Stimulated activated CD8-positive, alpha-beta memory T cell treated with anti-CD3 and anti-CD28 coated beads, Interleukin-15, amount 100 ng/mL, for 24 hours (primary cell): ENCODE measurements around the gene RNU7-1.
"Not testable (repeated sequence)": the region's sequence is repeated elsewhere in the genome, so short reads cannot be mapped to it uniquely, and the experiment has no call there.

ENCODE experiments used
- DNase-seq: peaks from one replicate; pipeline ENCODE4 v3.0.0-alpha.2; 2020; ENCODE audit warnings: low read depth

RNU7-1 gene

DNA sequence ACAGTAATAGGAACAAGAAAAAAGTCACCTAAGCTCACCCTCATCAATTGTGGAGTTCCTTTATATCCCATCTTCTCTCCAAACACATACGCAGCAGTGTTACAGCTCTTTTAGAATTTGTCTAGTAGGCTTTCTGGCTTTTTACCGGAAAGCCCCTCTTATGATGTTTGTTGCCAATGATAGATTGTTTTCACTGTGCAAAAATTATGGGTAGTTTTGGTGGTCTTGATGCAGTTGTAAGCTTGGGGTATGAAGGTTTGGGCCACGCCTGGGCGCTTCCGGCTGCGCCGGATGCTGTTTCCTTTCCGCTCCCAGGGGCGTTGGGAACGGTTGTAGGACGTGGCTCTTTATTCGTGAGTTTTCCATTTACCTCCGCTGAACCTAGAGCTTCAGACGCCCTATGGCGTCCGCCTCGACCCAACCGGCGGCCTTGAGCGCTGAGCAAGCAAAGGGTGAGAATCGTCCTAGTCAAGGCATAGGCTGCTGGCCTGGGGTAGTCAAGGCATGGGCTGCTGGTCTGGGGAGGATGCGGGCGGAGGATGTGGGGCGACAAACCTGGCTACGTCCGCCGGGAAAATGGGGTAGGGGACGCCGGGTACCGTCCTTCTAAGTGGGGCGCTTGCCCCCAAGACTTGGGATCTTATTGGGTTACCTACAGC lies at the start of gene RNU7-1, which contains the start of gene C12orf57:
Gene RNU7-1, plus strand, starts transcription at position 95 of the 659 bp plus-strand sequence.
Gene C12orf57, plus strand, starts transcription at position 301 of the 659 bp plus-strand sequence. Its CDS starts 100 bp downstream, at position 401.
- DNase-seq: no peak

DNA sequence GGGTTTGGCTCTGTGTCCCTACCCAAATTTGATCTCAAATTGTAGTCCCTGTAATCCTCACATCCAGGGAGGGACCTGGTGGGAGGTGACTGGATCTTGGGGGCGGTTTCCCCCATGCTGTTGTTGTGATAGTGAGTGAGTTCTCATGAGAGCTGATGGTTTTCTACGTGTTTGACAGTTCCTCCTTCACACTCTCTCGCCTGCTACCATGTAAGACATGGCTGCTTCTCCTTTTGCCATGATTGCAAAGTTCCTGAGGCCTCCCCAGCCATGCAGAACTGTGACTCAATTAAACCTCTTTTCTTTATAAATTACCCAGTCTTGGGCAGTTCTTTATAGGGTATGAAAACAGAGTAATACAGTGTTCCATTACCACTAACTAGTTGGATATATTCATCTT lies 49.3 kb upstream of the RNU7-1 start:
- DNase-seq: no peak

DNA sequence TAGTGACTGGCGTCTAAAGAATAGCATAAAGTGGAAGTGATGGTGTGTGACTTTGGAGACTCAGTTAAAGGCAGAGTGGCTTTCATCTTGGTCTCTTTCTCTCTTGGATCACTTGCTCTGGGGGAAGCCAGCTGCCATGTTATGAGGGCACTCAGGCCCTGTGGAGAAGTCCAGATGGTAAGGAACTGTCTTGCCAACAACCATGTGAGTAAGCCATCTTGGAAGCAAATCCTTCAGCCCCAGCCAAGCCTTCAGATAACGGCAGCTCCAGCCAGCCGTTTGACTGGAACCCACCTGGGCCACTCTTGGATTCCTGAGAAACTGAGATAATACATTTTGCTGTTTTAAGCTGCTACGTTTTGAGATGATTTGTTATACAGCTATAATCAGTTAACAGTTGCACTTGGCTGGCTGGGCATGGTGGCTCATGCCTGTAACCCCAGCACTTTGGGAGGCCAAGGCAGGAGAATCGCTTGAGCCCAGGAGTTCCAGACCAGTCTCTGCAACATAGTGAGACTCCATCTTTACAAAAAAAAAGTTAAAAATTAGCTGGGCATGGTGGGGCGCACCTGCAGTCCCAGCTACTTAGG lies 46.7 kb upstream of the RNU7-1 start:
- DNase-seq: no peak

DNA sequence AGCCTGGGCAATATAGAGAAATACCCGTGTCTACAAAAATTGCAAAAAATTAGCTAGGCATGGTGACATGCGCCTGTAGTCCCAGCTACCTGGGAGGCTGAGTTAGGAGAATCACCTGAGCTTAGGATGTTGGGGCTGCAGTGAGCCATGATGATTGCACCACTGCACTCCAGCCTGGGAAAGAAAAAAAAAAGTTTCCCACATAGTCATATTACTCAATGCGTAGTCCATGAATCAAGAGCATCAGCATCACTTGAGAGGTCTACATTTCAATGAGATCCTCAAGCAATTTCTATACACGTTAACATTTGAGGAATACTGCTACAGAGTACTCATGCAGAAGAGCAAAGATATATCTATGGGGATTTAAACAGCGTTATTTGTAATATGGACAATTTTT lies 44.2 kb upstream of the RNU7-1 start:
- DNase-seq: no peak

GRCh38 chr12:6899837-6900519 lies 43.6 kb upstream of the RNU7-1 start:
- DNase-seq: no peak

- no peak for DNase-seq
These were observed 41.2 kb upstream of the RNU7-1 start for GRCh38 chr12:6902448-6902847.

DNA sequence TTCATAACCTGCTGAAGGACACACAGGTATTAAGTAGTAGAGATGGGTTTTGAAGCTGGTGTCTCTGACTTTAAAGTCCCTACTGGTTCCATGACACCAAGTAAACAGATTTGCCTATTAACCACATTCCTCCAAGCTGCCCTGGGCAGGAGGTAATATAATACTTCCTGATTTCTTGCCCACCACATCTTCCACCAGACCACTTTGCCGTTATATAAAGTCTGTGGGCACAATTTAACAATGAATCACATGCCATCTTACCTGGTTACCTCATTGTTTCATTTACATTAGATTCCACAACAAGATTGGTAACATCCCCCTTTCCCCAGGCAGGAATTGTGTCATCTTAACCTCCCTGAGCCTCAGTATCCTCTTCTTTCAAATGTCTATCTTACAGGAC lies 39.9 kb upstream of the RNU7-1 start:
- no peak for DNase-seq

DNA sequence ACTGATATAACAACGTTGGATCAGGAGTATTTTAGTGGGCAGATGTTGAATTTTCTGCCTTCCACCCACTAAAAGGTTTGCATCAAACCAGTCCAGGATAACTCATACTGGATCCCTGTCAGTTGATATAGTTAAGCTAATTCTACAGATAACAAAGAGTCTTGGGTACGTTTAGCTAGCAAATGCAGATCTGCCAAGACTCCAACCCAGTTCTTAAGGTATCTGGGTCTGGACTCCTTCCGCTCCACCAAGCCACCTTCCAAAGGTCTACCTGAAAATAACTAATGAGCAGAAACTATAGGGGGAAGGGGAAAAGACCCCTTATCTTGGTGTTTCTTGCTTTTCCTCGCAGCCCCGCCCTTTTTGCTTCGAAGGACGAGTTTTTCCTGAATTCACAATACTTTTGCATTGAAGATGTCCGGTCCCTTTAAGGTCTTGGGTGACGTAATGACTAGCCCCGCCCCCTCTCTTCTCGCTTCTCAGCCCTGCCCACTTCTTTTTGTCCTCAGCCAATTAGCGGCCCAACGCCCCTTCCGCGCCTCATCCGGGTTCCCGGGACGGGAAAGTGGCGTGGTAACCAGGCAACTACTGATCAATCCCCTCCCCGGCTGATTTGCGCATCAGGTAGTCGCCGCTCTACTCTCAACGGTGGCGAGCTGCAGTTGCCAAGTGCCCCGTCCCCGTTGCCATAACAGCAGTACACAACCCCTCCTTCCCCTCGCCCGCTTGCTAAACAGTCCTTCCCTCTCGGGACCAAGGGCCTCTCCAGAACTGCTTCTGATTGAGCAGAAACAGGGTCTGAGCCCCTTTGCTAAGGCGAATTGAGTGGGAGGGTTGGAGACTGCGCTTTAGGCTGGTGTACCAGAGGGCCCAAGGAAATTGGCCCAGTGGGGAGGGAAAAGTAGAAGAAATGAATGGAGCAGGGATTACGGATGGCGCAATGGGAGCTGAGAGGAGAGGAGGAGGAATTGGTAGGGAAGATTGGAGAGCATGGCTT lies 39.0 kb upstream of the RNU7-1 start, which contains the start of gene LRRC23:
Gene LRRC23, plus strand, starts transcription at position 543 of the 997 bp plus-strand sequence. CDS start 812 bp downstream, outside the sequence.
- DNase-seq: peak; percentile 85

- no peak for DNase-seq
These were observed 38.1 kb upstream of the RNU7-1 start for GRCh38 chr12:6905414-6906040.

DNA sequence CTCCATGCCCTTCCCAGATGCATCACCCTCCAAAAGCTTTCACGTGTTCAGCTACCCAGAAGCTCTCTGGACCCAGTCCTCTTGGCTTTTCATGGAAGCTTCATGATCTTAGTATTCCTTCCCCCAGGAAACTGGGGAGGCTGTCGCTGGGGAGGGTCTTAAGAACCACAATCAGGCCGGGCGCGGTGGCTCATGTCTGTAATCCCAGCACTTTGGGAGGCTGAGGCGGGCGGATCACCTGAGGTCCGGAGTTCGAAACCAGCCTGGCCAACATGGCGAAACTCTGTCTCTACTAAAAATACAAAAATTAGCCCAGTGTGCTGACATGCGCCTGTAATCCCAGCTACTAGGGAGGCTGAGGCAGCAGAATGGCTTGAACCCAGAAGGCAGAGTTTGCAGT lies 35.5 kb upstream of the RNU7-1 start:
- not testable (repeated sequence) for DNase-seq

- DNase-seq: no peak
These were observed 34.0 kb upstream of the RNU7-1 start for GRCh38 chr12:6909421-6910145.

DNA sequence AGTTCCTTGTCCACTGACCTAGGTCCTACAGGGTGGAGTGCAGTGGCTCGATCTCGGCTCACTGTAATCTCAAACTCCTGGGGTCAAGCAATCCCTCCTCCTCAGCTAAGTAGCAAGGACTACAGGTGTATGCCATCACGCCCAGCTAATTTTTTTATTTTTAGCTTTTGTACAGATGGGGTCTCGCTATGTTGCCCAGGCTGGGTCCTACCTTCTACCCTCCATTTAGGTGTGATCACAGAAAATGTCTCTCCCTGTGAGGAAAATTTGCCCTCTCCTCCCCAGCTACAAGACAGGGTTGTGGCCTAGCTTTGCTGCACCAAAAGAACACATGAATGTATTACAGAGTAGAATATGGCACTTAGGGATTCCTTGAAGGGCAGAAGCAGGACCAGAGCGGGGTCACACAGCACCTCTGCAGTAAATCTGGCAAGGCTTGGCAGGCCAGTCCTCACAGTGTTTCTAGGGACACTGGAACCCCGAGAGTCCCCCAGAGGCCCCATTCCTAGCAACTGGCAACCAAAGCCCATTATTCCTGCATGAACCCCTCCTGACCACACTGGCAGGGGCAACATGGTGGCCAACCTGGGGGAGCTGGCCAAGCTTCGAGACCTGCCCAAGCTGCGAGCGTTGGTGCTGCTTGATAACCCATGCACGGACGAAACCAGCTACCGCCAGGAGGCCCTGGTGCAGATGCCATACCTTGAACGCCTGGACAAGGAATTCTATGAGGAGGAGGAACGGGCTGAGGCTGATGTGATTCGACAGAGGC lies 31.3 kb upstream of the RNU7-1 start:
- DNase-seq: no peak

GRCh38 chr12:6914246-6914946 lies 29.2 kb upstream of the RNU7-1 start, which contains the start of gene ENO2:
Gene ENO2, plus strand, starts transcription at chr12:6914580. Its CDS starts 1,253 bp downstream, at chr12:6915833.
- DNase-seq: peak; percentile 64

GRCh38 chr12:6914947-6915788 lies 28.4 kb upstream of the RNU7-1 start:
- no peak for DNase-seq

DNA sequence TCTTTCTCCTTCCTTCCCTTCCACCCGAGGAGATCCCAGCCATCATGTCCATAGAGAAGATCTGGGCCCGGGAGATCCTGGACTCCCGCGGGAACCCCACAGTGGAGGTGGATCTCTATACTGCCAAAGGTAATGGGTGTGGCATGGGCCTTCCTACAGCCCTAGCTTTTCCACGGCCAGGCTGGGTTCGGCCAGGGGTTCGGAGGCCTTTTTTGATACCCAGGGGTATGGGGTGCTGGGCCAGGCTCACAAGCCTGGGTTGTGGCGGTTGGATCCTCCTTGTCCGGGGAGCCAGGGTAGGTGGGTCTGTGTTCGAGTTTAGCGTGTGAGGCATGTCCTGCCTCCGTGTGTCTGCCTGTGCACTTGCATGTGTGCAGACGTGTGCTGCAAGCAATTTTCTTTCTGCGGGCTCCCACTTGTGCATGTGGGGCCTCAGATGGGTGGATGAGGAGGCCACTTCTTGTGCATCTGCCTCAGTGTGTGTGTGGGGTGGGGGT lies 27.8 kb upstream of the RNU7-1 start:
- DNase-seq: no peak

DNA sequence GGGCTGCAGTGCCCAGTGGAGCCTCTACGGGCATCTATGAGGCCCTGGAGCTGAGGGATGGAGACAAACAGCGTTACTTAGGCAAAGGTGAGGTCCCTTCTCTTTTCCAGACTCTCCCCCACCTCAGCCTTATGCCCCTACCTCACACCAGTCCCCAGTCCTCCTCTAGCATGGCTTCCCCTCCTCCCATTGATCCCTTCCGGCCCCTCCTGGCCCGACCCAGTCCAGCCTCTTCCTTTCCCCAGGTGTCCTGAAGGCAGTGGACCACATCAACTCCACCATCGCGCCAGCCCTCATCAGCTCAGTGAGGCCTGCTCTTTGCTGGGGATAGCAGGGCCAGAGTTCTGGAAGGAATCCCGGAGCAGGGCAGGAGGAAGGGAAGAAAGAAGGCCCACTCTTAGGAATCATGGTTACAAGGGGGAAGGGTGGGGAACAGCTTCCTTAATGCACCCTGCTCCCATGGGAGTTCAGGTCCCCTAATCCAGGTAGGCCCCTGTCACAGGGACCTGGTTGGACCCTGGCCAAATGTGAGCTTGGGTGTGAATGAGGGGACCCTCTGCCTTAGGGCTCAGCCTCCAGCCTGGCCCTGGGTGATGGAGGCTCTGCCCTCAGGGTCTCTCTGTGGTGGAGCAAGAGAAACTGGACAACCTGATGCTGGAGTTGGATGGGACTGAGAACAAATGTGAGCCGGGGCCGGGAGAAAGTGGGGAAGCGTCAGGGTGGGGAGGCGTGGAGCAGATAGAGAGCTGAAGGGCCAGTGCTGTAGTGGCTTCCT lies 27.0 kb upstream of the RNU7-1 start:
- no peak for DNase-seq
